Stimulated activated CD8-positive, alpha-beta memory T cell treated with anti-CD3 and anti-CD28 coated beads, Interleukin-15, amount 100 ng/mL, for 4 hours (primary cell): ENCODE data around the gene SNX10.

Experiments used
- DNase-seq, 2 donors: peaks; one replicate each; pipeline ENCODE4 v3.0.0-alpha.2; 2020; ENCODE audit warnings: low read depth in 2 of 2

Gene SNX10

GRCh38 chr7:26404189-26404996 lies 112.7 kb downstream of the SNX10 start:
- no peak for DNase-seq

- DNase-seq = no peak
These were observed 114.8 kb downstream of the SNX10 start for GRCh38 chr7:26406433-26406832.

- DNase-seq = no peak
These were observed 118.2 kb downstream of the SNX10 start for GRCh38 chr7:26409661-26410547.

GRCh38 chr7:26413007-26413691 lies 121.5 kb downstream of the SNX10 start:
- no peak for DNase-seq

GRCh38 chr7:26416004-26416403 lies 124.3 kb downstream of the SNX10 start:
- no peak for DNase-seq

GRCh38 chr7:26417911-26418413 lies 126.3 kb downstream of the SNX10 start:
- no peak for DNase-seq

- DNase-seq = no peak
These were observed 127.5 kb downstream of the SNX10 start for GRCh38 chr7:26419198-26419597.

GRCh38 chr7:26420422-26421019 lies 128.9 kb downstream of the SNX10 start:
- no peak for DNase-seq

GRCh38 chr7:26422761-26423160 lies 131.1 kb downstream of the SNX10 start:
- no peak for DNase-seq

GRCh38 chr7:26423436-26423835 lies 131.8 kb downstream of the SNX10 start:
- DNase-seq = no peak
